CD4-positive, alpha-beta T cell (primary cell): ENCODE measurements around the gene CAPN7. TPM values are rescaled to one million over a fixed set of nuclear protein-coding genes. Genes with fewer than 3 reads are reported as not detected.

Experiments used
- ATAC-seq: fragments of 200-7000 bp; cut with Tn5 transposase; one replicate; pipeline ENCODE4 v1.10.0; 2022; ENCODE audit warnings: mild to moderate bottlenecking; ENCODE audit not compliant: poor library complexity
- CTCF ChIA-PET: fragments of 350-600 bp; sonication (Branson Sonifier 250); formaldehyde crosslinking; loops from one replicate; lab custom pipeline; 2021; ENCODE audit warnings: antibody characterized with exemption, inconsistent platforms; lab: Charles Lee
- POLR2A ChIA-PET: fragments of 350-600 bp; sonication (Branson Sonifier 250); formaldehyde crosslinking; loops from one replicate; lab custom pipeline; 2021; ENCODE audit warnings: antibody characterized with exemption, inconsistent platforms; lab: Charles Lee
- DNase-seq, 14 experiments: peaks; one replicate each; pipeline ENCODE4 v3.0.0-alpha.2; 2013 to 2020; ENCODE audit warnings: mixed read lengths in 2 of 14
- H3K27ac ChIP-seq, 2 donors: one replicate each; pipeline versions ENCODE4 v1.5.1 to v1.7.0; 2013; ENCODE audit warnings: low read length in 2 of 2, low read depth in 1 of 2, mild to moderate bottlenecking in 1 of 2
- H3K27me3 ChIP-seq, 2 experiments: 1 replicate in 1 of 2; 2 replicates in 1 of 2; pipeline versions ENCODE4 v1.6.1 to v1.7.0; 2013; ENCODE audit warnings: low read length in 2 of 2, control low read depth in 1 of 2, mild to moderate bottlenecking in 1 of 2, moderate library complexity in 1 of 2; ENCODE audit not compliant: insufficient read depth in 2 of 2, control insufficient read depth in 1 of 2
- H3K36me3 ChIP-seq: one replicate; pipeline ENCODE4 v1.6.1; 2013; ENCODE audit warnings: low read length, control low read depth; ENCODE audit not compliant: insufficient read depth
- H3K4me1 ChIP-seq: one replicate; pipeline ENCODE4 v1.6.1; 2013; ENCODE audit warnings: low read length, control low read depth; ENCODE audit not compliant: insufficient read depth
- H3K4me3 ChIP-seq: one replicate; pipeline ENCODE4 v1.5.1; 2013; ENCODE audit warnings: mild to moderate bottlenecking, low read length, moderate library complexity
- H3K9me3 ChIP-seq, 2 experiments: 1 replicate in 1 of 2; 2 replicates in 1 of 2; pipeline versions ENCODE4 v1.6.1 to v1.7.0; 2013; ENCODE audit warnings: low read length in 2 of 2, mild to moderate bottlenecking in 2 of 2, control low read depth in 1 of 2, moderate library complexity in 1 of 2; ENCODE audit not compliant: control insufficient read depth in 1 of 2, insufficient read depth in 1 of 2
- H3K27ac Mint-ChIP-seq: one replicate; pipeline ENCODE4 v1.8.0; 2020; ENCODE audit warnings: mixed read lengths
- H3K27me3 Mint-ChIP-seq: one replicate; pipeline ENCODE4 v1.8.0; 2021; ENCODE audit warnings: mixed read lengths
- H3K36me3 Mint-ChIP-seq: one replicate; pipeline ENCODE4 v1.8.0; 2021; ENCODE audit warnings: low read depth, mixed read lengths
- H3K4me1 Mint-ChIP-seq: one replicate; pipeline ENCODE4 v1.8.0; 2021; ENCODE audit warnings: low read depth, mixed read lengths
- H3K4me3 Mint-ChIP-seq: one replicate; pipeline ENCODE4 v1.8.0; 2020; ENCODE audit warnings: mild to moderate bottlenecking, mixed read lengths
- H3K9me3 Mint-ChIP-seq: one replicate; pipeline ENCODE4 v1.8.0; 2020; ENCODE audit warnings: mixed read lengths
- CTCF ChIP-seq: fragments of 200-600 bp; IDR thresholded peaks from one replicate; pipeline ENCODE4 v1.8.0; 2022; ENCODE audit warnings: antibody characterized with exemption, mild to moderate bottlenecking
- intact Hi-C, 2 experiments: fragments of 100-400 bp; cut with DNase I in 1 of 2; cut with micrococcal nuclease in 1 of 2; formaldehyde crosslinking; loops; one replicate each; pipeline versions ENCODE4 v1.15.1 to v1.9.0; 2023 to 2025; cut with DNase I, micrococcal nuclease
- total RNA-seq, 174 experiments: library from RNA in 2 of 174; stranded (reverse) in 2 of 174; gene quantifications; one replicate each; pipeline ENCODE4 v1.2.3 and lab custom pipeline; 2021 to 2026

CAPN7 gene
- total RNA-seq, 2 experiments from 2014 or later: 64.7 to 69.4 TPM

GRCh38 chr3:15294929-15295328 lies 88.9 kb downstream of the CAPN7 start:
- peak overlapping the region; percentile 94 for H3K27ac Mint-ChIP-seq
- TF ChIP-seq CTCF: no peak
- Histone ChIP-seq H3K27me3 (no peaks in the 10 kb centered on the region), H3K36me3 (peaks cover 6% of the 10 kb centered on the region), H3K4me3 (no peak overlapping the region), H3K27ac (peak overlapping the region; percentile 23 to 60), H3K4me1 (peaks cover 85% of the 10 kb centered on the region), H3K9me3 (no peaks in the 10 kb centered on the region)
- H3K36me3 Mint-ChIP-seq: peaks cover 32% of the 10 kb centered on the region
- ChIA-PET CTCF (interaction anchor here (1.1 to 2.4 kb wide), 3 partner anchors 25 to 36 kb away, joined by 4 to 9 read pairs (median 6); no protein-coding TSS in a partner anchor), POLR2A (interaction anchor here (0.8 to 1.4 kb wide), 4 partner anchors 9 to 89 kb away, joined by 3 to 5 read pairs (median 4); partner anchors contain the start of gene CAPN7)
- ATAC-seq (no peak), DNase-seq (peak in 2 of 14 experiments; percentile 56 to 67)
- H3K27me3 Mint-ChIP-seq: no peaks in the 10 kb centered on the region
- no peak overlapping the region for H3K4me3 Mint-ChIP-seq
- no peaks in the 10 kb centered on the region for H3K9me3 Mint-ChIP-seq
- intact Hi-C loops: no loop called here
- peaks cover 91% of the 10 kb centered on the region for H3K4me1 Mint-ChIP-seq

- H3K9me3 Mint-ChIP-seq: no peaks in the 10 kb centered on the region
- Histone ChIP-seq H3K4me1 (peaks cover 84% of the 10 kb centered on the region), H3K27me3 (no peaks in the 10 kb centered on the region), H3K36me3 (peaks cover 11% of the 10 kb centered on the region), H3K9me3 (no peaks in the 10 kb centered on the region), H3K4me3 (no peak overlapping the region), H3K27ac (peak overlapping the region; percentile 23 to 48)
- H3K27ac Mint-ChIP-seq: peak overlapping the region; percentile 94
- DNase-seq (peak in 3 of 14 experiments; percentile 30 to 65 (median 56)), ATAC-seq (no peak)
- peaks cover 93% of the 10 kb centered on the region for H3K4me1 Mint-ChIP-seq
- no peak for TF ChIP-seq CTCF
- H3K4me3 Mint-ChIP-seq: no peak overlapping the region
- H3K36me3 Mint-ChIP-seq: peaks cover 37% of the 10 kb centered on the region
- H3K27me3 Mint-ChIP-seq: no peaks in the 10 kb centered on the region
- CTCF ChIA-PET: interaction anchor here (1.1 to 2.4 kb wide), 3 partner anchors 25 to 36 kb away, joined by 4 to 9 read pairs (median 6); no protein-coding TSS in a partner anchor
- intact Hi-C loops: no loop called here
- POLR2A ChIA-PET: interaction anchor here (1.1 to 1.4 kb wide), 3 partner anchors 9 to 90 kb away, joined by 3 to 5 read pairs (median 4); partner anchors contain the start of gene CAPN7
These were observed 89.5 kb downstream of the CAPN7 start for GRCh38 chr3:15295506-15295905.

- Mint-ChIP-seq H3K4me1 (peaks cover 92% of the 10 kb centered on the region), H3K27ac (peak overlapping the region; percentile 31), H3K9me3 (no peaks in the 10 kb centered on the region), H3K36me3 (peaks cover 51% of the 10 kb centered on the region), H3K4me3 (no peak overlapping the region), H3K27me3 (no peaks in the 10 kb centered on the region)
- ChIA-PET POLR2A (interaction anchor here (0.9 to 1.3 kb wide), 3 partner anchors 15 to 26 kb away, joined by 3 to 5 read pairs (median 4); no protein-coding TSS in a partner anchor), CTCF (interaction anchor here (0.7 to 1.1 kb wide), 3 partner anchors 29 to 56 kb away, joined by 3 to 6 read pairs (median 3); no protein-coding TSS in a partner anchor)
- peaks cover 31% of the 10 kb centered on the region for H3K36me3 ChIP-seq
- H3K4me1 ChIP-seq: peaks cover 76% of the 10 kb centered on the region
- intact Hi-C loops: no loop called here
- no peaks in the 10 kb centered on the region for H3K27me3 ChIP-seq
- no peak for ATAC-seq
- peak overlapping the region in 1 of 2 donors; percentile 25 for H3K27ac ChIP-seq
- no peak for TF ChIP-seq CTCF
- no peaks in the 10 kb centered on the region for H3K9me3 ChIP-seq
- no peak for DNase-seq
- H3K4me3 ChIP-seq: no peak overlapping the region
These were observed 91.7 kb downstream of the CAPN7 start for GRCh38 chr3:15297608-15298350.
